ENCODE results near the gene SPOCK1.

DNA sequence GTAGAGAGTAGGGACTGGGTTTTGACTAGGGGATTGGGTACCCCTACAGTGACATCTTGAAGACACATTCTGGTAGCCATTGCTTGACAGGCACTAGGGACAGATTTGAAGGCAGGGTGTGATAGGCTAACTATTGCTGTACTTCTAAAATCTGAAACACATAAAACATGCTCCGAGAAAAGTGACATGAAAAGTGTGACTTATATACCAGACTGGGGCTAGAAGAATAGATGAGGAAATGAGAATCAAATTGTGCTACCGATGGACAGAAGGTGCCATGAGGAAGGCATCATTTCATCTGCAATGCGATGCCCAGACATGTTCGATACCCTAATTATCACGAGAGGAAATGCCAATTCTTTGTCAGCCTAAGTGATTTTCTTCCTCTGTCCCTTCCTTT is 475.8 kb downstream of the SPOCK1 start:
- no peak for TF ChIP-seq EZH2 (IDR thresholded peaks at IDR 0.05; ENCODE audit: borderline replicate concordance, low read depth, low read length, poor library complexity, severe bottlenecking)
- TF ChIP-seq, protein P1, sequence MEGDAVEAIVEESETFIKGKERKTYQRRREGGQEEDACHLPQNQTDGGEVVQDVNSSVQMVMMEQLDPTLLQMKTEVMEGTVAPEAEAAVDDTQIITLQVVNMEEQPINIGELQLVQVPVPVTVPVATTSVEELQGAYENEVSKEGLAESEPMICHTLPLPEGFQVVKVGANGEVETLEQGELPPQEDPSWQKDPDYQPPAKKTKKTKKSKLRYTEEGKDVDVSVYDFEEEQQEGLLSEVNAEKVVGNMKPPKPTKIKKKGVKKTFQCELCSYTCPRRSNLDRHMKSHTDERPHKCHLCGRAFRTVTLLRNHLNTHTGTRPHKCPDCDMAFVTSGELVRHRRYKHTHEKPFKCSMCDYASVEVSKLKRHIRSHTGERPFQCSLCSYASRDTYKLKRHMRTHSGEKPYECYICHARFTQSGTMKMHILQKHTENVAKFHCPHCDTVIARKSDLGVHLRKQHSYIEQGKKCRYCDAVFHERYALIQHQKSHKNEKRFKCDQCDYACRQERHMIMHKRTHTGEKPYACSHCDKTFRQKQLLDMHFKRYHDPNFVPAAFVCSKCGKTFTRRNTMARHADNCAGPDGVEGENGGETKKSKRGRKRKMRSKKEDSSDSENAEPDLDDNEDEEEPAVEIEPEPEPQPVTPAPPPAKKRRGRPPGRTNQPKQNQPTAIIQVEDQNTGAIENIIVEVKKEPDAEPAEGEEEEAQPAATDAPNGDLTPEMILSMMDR (conservative IDR thresholded peaks at IDR 0.05; ENCODE audit: low read depth, low read length), result no peak

Data from A673 (cell line).